ENCODE data around the gene MATCAP1. TPM values are rescaled to one million over a fixed set of nuclear protein-coding genes. Genes with fewer than 3 reads are reported as not detected.

The MATCAP1 gene
- total and polyA plus RNA-seq, 11 donors, result 4.1 to 21.6 (median 11.1) TPM

DNA sequence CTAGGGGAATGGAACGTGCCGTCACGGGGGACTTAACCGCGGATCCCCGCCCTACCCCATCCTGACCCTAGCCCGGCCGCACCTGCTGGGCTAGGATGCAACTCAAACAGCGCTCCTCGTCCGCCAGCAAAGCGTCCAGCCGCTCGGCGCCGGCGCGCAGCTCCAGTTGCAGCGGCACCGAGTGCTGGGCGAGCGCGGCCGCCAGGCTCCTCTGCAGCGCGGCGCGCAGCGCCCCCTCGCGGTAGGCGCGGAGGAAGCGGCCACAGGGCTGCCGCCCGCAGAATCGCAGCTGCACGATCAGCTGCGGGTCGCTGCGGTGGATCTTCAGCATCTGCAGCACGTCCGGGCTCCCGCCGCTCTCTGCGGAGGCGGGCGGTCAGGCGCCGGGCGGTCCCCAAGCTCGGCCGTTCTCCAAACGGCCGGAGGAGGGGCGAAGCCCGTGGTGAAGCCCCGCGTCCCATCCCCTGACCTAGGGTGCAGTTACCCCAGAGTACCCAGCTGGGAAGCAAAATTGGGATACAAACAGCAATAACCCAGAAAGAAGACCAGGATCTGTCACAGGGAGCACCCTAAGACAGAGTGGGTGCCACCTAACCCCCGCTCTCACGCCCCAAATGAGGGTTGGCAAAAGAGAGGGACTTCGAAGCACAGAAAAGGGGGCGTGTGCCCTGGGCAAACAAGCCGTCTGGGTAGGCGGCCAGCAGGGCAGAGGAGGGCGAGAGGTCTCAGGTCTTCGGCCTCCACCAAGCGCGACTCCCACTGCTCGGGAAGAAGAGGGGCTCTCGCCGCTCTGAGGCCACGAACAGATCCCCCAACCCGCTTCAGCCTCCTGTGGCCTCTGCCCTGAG lies 28.2 kb downstream of the MATCAP1 start:
- peaks cover 0 to 5% (median 0%) of the 10 kb centered on the region in 9 donors for H3K36me3 ChIP-seq
- TF ChIP-seq CTCF (IDR thresholded peaks at IDR 0.05), result peak; percentile 91 to 99 (median 97)
- TF ChIP-seq POLR2A (IDR thresholded peaks at IDR 0.05), result peak in 1 of 2 donors; percentile 29
- ATAC-seq, result peak in 3 of 4 donors; percentile 45 to 60 (median 57)
- H3K9me3 ChIP-seq, result no peaks in the 10 kb centered on the region
- peak overlapping the region in 9 of 12 donors; percentile 14 to 40 (median 18) for H3K4me3 ChIP-seq
- no peak overlapping the region for H3K27ac ChIP-seq
- DNase-seq, result peak; percentile 67 to 91 (median 79)
- WGBS, 4 donors, result 10 to 56% (median 15%) methylated on average over 18 to 74 of the region's 74 CpGs
- intact Hi-C loops (cut with DNase I), result loop anchor here in 9 of 10 donors (1.0 to 10.0 kb wide), 8 partner anchors 48 to 261 kb away; partner anchors contain the start of genes CBFB (in 1 of the 9) and PHAF1 (in 1 of the 9)
- H3K27me3 ChIP-seq, result peaks cover 0 to 10% (median 0%) of the 10 kb centered on the region in 9 donors
- H3K4me1 ChIP-seq, result peaks cover 0 to 42% (median 25%) of the 10 kb centered on the region in 12 donors

DNA sequence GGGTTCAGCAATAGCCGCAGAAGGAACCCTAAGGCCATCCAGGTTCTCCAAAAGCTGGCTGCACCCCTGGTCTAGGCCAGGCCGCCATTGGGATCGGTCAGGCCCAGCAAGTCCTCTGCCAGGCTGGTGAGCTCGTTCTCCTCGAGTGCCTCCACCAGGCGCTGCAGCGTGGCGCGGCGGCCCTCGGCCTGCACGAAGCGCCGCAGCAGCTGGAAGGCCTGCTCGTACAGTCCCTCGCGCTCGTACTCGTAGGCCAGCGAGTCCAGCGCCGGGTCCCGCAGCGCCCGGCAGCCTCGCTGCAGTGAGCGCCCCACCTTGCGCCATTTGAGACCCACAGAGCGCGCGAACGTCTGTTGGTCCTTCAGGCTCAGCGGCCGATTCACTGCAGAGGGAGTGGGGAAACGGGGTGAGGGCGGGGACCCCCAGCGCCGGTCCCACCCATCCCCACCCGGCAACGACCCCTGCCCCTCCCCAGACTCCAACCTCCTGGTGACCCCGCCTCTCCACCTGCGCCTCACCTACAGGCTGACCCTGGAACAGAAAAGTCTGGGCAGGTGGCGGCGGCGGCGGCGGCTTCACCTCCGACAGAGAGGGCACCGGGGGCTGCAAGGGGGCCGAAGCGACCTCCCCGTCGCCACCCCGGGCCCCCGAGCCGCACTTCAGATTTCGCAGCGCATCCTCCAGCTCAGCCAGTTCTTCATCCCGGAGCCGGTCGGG lies 29.0 kb downstream of the MATCAP1 start:
- peaks cover 0 to 17% (median 0%) of the 10 kb centered on the region in 9 donors for H3K27me3 ChIP-seq
- intact Hi-C loops (cut with DNase I), result loop anchor here in 8 of 10 donors (1.0 to 10.0 kb wide), 7 partner anchors 47 to 260 kb away; partner anchors contain the start of genes CBFB (in 1 of the 8) and PHAF1 (in 1 of the 8)
- peak overlapping the region in 9 of 12 donors; percentile 14 to 40 (median 18) for H3K4me3 ChIP-seq
- no peaks in the 10 kb centered on the region for H3K9me3 ChIP-seq
- H3K27ac ChIP-seq, result no peak overlapping the region
- DNase-seq (peak in 1 of 5 donors; percentile 63), ATAC-seq (no peak)
- H3K36me3 ChIP-seq, result peaks cover 0 to 5% (median 0%) of the 10 kb centered on the region in 9 donors
- 17 to 39% (median 34%) methylated on average over 19 to 61 of the region's 61 CpGs for WGBS, 4 donors
- TF ChIP-seq POLR2A (IDR thresholded peaks at IDR 0.05) (no peak), CTCF (IDR thresholded peaks at IDR 0.05) (no peak)
- H3K4me1 ChIP-seq, result peaks cover 0 to 44% (median 25%) of the 10 kb centered on the region in 12 donors

DNA sequence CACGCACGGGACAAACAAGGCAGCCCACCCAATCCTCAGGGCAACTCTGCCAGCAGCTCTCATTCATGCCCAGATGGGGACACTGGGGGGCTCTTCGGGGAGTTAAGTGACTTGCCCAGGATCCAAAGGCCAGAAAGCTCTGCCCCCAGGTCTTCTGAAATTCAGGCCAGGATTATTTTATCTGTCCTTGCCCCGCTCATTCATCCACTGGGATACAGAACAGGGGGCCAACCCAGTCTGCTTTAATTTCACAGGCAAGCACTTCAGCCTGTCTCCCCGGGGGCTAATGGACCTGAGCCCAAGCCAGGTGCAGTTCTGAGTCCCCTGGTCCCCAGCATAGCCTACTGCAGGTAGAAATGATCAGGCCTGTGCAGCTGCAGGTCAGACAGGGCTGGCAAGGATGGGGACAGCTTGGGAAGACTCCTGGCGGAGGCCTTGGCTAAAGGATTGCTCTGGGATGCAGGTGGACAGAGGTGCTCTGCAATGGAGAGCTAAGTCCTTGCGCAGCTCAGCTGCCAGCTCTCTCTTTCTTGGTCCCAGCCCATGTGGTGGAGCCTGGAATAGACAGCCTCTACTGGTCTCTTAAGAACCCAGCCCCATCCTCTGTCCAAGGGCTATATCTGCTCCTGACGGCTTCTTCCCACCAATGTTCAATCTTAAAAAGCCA lies 32.2 kb downstream of the MATCAP1 start:
- DNase-seq (no peak), ATAC-seq (no peak)
- intact Hi-C loops (cut with DNase I), result loop anchor here in 5 of 10 donors (2.0 to 10.0 kb wide), 3 partner anchors 137 to 257 kb away; no protein-coding TSS in a partner anchor
- no peaks in the 10 kb centered on the region for H3K9me3 ChIP-seq
- peak overlapping the region in 9 of 12 donors; percentile 79 to 93 (median 85) for H3K27ac ChIP-seq
- TF ChIP-seq POLR2A (IDR thresholded peaks at IDR 0.05) (no peak), CTCF (IDR thresholded peaks at IDR 0.05) (no peak)
- peaks cover 0 to 30% (median 16%) of the 10 kb centered on the region in 12 donors for H3K4me1 ChIP-seq
- peaks cover 0 to 28% (median 18%) of the 10 kb centered on the region in 9 donors for H3K36me3 ChIP-seq
- 51 to 73% (median 55%) methylated on average over 7 to 8 of the region's 8 CpGs for WGBS, 4 donors
- H3K27me3 ChIP-seq, result peaks cover 0 to 17% (median 0%) of the 10 kb centered on the region in 9 donors
- H3K4me3 ChIP-seq, result peak overlapping the region in 8 of 12 donors; percentile 63 to 75 (median 68)

All from heart left ventricle (tissue), 16 donors.